ENCODE data around the gene MED4.
A peak's percentile ranks its signal among the peaks of the same experiment; 100 is the strongest.

Gene MED4

DNA sequence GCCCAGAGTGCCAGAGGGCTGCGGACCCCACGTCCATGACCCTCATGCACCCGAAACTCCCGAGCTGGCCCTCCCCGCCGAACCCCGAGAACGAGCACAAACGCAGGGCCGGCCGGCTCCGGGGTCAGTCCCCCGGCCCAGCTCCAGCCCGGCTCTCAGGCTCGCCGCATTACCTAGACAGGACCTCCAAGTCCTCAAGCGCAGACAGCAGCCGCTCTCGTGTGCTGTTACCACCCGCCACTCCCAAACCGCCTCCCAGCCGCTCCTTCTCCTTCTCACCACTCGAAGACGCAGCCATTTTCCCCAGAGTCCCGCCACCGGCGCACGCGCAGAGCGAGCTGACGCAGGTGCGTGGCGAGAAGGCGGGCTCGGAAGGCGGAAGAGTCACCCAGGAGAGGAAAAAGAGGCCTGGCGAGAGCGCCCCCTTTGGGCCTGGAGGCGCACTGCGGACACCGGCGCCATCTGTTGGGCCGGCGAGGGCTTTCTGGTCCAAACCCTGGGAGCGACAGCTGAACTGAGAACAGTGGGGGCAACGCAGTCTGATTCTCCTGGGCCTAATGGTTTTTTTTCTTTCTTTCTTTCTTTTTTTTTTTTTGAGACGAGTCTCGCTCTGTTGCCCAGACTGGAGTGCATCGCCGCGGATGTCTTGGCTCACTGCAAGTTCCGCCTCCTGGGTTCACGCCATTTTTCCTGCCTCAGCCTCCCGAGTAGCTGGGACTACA lies at the start of gene MED4:
Gene MED4, minus strand, starts transcription at position 324 of the 722 bp plus-strand sequence. Its CDS starts 26 bp downstream, at position 298.
- peak; percentile 74 to 92 for DNase-seq

- no peak for DNase-seq
Measured at GRCh38 chr13:48144413-48145035, 49.6 kb upstream of the MED4 start.

DNA sequence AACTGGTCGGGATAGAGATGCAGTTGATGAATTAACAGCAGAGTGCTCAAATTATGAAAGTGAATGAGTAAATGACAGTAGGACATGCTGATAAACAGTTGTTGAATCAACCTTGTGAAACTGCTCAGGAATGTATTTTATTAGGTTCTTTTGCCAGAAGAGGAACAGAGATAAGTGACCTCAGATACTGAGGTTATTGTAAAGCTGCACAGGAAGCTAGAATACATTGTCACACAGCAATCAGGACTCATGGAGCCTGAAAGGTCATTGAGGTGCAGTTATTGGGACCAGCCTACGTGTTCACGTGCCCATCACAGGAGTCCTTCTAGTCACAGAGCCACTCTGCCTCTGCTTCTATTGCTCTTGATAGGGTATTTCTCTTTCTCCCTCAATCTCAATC lies 47.5 kb upstream of the MED4 start:
- no peak for DNase-seq

- no peak for DNase-seq
Measured at GRCh38 chr13:48138270-48138669, 43.4 kb upstream of the MED4 start.

GRCh38 chr13:48132961-48133360 lies 38.1 kb upstream of the MED4 start:
- DNase-seq: no peak

DNA sequence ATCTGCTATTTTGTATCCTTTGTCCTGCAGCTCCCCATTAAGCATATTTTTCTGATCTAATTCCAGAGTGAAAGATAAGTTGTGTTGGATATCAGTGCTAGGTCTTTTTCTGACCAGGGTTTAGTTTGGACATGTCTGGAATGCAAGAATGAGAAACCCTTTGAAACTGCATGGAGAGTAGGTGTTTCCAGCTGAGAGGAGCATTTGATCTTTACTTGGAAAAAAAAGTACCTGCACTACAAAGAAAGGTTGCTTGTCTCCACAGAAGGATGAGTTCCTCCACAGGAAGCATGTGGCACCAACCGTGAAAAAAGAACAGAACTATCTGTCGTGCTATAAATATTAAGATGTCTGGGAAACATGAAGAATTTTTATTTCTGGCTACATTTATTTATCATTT lies 36.6 kb upstream of the MED4 start:
- DNase-seq: no peak

- peak; percentile 44 to 81 for DNase-seq
Measured at GRCh38 chr13:48126944-48127830, 32.3 kb upstream of the MED4 start.

- peak in 1 of 2 experiments; percentile 65 for DNase-seq
Measured at GRCh38 chr13:48125794-48126228, 30.9 kb upstream of the MED4 start.

DNA sequence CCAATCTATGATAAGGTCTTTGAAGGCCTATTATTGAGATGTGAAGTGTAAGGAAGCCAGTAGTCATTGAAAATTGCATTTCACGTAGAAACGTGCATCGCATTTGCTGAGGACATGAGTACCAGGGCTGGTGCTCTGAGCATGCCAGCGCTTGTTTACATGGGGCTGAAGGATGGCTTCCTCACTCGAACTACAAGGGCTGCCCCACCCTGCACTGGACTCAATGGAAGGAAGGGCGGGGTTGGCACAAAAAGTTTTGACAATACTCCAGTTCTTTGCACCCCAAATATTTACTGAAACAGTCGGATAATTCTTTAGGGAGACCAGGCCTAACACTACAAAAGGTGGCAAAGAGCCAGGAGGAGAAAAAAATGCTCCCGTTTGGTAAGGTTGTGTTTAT lies 28.9 kb upstream of the MED4 start:
- DNase-seq: no peak

DNA sequence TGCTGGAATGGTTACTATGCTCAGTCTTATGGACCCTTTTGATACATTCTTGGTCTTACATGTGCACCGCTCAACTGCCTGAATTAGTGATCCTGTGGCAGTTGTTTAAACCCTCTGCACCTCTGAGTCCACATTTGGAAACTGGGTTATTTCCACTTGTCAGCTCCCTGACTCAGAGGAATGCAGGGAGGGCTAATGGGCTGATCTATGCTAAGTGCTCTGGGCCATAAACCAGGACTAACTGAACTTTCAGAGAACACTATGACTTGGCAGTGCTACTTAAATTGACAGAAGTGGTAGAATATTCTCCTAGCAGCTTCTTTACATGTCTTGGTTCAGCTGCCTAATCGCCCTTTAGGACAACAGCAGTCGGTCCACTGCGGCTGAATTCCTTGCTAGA lies 26.8 kb upstream of the MED4 start:
- no peak for DNase-seq

- no peak for DNase-seq
Measured at GRCh38 chr13:48120241-48120640, 25.3 kb upstream of the MED4 start.

DNA sequence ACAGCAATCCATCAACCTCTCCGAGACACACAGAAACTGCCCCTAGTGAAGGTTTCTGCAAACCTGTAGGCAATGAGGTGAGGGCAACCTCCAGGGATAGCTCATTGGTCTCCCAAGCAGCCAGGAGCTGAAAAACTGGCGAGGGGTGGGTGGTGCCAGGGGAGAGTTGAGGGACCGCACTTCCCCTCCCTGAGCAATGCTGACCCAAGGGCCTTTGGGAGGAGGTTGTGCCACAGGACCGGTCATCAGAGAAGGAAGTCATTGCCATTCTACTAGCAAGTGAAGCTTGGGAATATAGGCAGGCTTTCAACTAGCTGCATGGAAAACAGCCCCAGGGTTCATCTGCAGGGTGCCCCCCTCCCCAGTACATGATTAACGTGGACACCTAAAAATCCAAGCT lies 23.1 kb upstream of the MED4 start:
- no peak for DNase-seq

DNA sequence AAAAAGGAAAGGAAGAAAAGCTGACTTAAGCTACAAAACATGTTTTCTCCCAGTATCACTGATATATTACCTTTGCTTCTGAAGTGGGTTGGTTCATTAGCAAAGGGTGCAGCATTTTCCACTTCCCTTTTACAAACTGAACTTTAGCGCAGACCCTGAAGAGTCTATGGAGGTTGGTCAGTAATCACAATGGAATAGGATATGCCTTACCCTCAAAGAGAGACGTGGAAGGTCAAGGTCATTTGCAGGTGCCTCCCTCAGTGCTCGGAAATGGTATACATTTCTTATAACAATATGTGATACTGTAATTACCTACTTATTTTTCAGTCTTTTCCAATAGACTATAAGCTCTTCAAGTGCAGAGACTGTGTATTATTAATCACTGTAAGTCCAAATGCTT lies 21.9 kb upstream of the MED4 start:
- no peak for DNase-seq

DNA sequence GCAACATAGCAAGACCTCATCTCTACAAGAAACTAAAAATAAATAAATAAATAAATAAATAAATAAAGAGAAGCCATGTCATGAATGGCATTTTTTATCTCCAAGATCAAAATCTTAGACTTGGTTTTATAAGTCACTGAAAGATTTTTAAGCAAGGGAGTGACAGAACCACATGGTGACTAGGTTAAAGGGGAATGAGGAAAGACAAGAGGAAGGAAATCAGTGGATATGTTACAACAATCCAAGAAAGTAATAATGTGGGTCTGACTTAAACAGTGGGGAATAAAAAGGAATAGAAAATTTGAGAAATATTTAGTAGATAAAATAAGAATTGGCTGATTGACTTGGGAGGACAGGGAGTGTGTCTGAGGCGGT lies 18.8 kb upstream of the MED4 start:
- DNase-seq: no peak

DNA sequence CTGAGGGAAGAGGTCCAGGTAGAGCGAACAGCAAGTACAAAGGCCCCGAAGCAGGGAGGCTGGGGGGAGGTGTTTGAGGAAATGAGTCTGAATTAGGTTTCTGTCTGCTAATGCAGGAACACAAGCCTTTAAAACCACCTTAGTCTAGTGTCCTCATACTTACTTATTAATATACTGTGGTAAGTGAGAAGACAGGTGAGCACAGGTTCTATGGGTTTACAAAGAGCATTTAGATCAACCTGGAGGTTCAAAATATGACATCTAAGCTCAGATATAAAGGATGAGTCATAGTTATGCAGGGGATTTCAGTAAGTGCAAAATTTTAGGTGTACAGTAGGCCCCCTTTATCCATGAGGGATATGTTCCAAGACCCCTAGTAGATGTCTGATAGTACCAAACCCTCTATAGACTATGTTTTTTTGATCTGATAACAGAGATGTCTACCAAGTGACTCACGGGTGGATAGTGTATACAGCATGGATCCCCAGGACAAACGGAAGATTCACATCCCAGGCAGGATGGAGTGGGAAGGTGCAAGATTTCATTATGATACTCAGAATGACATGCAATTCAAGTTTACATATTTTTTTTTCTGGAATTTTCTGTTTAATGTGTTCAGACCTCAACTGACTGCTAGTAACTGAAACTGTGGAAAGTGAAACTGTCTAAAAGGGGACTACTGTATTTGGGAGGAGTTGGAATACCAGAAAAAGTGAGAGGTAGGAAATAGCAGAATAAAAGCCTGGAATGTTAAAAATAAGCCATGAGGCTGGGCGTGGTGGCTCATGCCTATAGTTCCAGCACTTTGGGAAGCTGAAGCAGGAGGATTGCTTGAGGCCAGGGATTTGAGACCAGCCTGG lies 18.2 kb upstream of the MED4 start:
- DNase-seq: no peak

- DNase-seq: no peak
Measured at GRCh38 chr13:48110931-48111721, 16.2 kb upstream of the MED4 start.

DNA sequence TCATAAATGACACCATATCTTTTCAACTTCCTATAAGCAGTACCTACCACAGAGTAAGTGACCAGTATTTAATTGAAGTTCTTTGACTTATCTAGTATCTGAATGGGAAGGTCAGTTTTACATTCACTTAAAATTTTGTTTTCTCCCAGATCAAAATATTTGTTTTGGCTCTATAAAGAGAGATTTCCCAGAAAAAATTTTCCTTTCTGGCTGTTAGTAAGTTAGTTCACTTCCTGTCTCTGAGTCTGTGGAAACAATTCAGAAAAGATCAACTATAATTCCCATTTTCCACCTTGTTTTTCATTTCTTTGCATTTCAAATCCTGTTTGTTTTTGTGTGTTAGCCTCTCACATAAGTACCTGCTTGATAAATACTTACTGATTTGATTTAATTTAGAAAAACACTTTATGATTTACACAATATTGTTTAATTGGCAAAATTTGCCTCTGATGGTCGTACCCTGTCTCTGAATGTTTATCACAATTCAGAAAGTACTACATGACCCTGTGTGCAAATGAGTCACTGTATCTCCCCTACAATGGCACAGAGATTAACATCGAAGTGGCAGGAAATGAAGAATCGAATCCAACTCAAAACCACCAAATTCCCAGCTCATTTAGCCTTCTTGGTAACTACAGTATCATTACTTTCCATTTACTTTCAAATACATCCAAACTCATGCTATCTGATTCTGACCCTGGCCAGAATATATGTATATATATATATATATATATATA lies 15.4 kb upstream of the MED4 start:
- DNase-seq: no peak

DNA sequence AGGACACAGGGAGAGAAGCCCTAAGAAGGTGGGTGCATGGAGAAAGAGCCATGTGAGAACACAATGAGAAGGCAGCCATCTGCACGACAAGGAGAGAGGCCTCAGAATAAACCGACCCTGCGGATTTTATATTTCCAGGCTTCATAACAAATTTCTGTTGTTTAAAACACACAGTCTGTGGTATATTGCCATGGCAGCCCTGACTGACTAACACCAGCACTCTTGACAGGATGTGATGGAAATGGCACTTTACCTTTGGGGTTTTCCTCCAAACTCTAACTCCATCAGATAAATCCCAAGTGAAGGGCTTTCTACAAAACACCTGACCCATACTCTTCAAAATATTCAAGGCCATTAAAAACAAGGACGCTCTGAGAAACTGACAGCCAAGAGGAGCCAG lies 13.2 kb upstream of the MED4 start:
- DNase-seq: no peak

GRCh38 chr13:48097793-48098192 lies 2.9 kb upstream of the MED4 start:
- no peak for DNase-seq

DNA sequence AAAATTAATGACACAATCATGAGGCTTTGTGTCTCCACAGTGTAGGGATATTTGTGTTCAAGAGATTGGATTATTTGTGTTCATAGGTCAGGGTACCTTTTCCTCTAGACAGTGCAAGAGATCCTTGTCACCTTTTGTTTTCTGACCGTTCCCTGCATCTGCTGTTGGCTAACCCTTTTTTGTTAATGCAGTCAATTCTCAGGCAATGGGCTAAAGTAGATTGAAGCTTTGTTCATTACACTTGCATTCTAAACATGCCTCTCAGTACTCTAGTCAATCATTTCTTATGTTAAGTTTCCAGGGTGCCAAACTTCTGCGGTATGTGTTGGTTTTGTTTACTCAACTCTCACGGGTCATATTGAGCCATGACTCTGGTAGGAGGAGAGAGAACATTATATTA lies 1.8 kb upstream of the MED4 start:
- DNase-seq: no peak

GRCh38 chr13:48094404-48094780 lies 512 bp downstream of the MED4 start:
- no peak for DNase-seq

Measured in NCI-H446 (cell line).